Stimulated activated naive CD4-positive, alpha-beta T cell treated with Interleukin-2 at 50 U/mL for 16 hours (primary cell): Measurements from ENCODE around the gene CUX1.
"Not testable (repeated sequence)": the region's sequence is repeated elsewhere in the genome, so short reads cannot be mapped to it uniquely, and the experiment has no call there.

Source experiments
- DNase-seq: peaks from one replicate; lab custom pipeline; 2025; lab: John Stamatoyannopoulos, UW

CUX1 gene

GRCh38 chr7:102099474-102099873 is 282.0 kb downstream of the CUX1 start:
- DNase-seq: no peak

- no peak for DNase-seq
These were observed 283.7 kb downstream of the CUX1 start for GRCh38 chr7:102101111-102101551.

- no peak for DNase-seq
These were observed 284.5 kb downstream of the CUX1 start for GRCh38 chr7:102101926-102102325.

- no peak for DNase-seq
These were observed 285.6 kb downstream of the CUX1 start for GRCh38 chr7:102103027-102103372.

GRCh38 chr7:102104245-102104644 is 286.8 kb downstream of the CUX1 start:
- DNase-seq: no peak

GRCh38 chr7:102106625-102107024 is 289.2 kb downstream of the CUX1 start:
- no peak for DNase-seq

- DNase-seq: no peak
These were observed 290.2 kb downstream of the CUX1 start for GRCh38 chr7:102107474-102108104.

GRCh38 chr7:102111061-102112041 is 293.9 kb downstream of the CUX1 start:
- DNase-seq: no peak

GRCh38 chr7:102115181-102115580 is 297.8 kb downstream of the CUX1 start:
- no peak for DNase-seq

GRCh38 chr7:102115931-102116330 is 298.5 kb downstream of the CUX1 start:
- DNase-seq: no peak

GRCh38 chr7:102117743-102118142 is 300.3 kb downstream of the CUX1 start:
- DNase-seq: no peak

- DNase-seq: no peak
These were observed 301.8 kb downstream of the CUX1 start for GRCh38 chr7:102119213-102119651.

GRCh38 chr7:102119925-102120324 is 302.5 kb downstream of the CUX1 start:
- DNase-seq: no peak

GRCh38 chr7:102120666-102121195 is 303.3 kb downstream of the CUX1 start:
- no peak for DNase-seq

GRCh38 chr7:102122026-102122425 is 304.6 kb downstream of the CUX1 start:
- DNase-seq: no peak

GRCh38 chr7:102125127-102125596 is 307.7 kb downstream of the CUX1 start:
- DNase-seq: no peak

GRCh38 chr7:102128303-102128702 is 310.9 kb downstream of the CUX1 start:
- DNase-seq: no peak

GRCh38 chr7:102129636-102130370 is 312.4 kb downstream of the CUX1 start:
- DNase-seq: no peak

GRCh38 chr7:102132209-102132752 is 314.9 kb downstream of the CUX1 start:
- DNase-seq: no peak

- no peak for DNase-seq
These were observed 321.2 kb downstream of the CUX1 start for GRCh38 chr7:102138676-102139075.

GRCh38 chr7:102140952-102141370 is 323.5 kb downstream of the CUX1 start:
- DNase-seq: no peak

- not testable (repeated sequence) for DNase-seq
These were observed 325.0 kb downstream of the CUX1 start for GRCh38 chr7:102142433-102142832.
